ENCODE data around the gene NEGR1. TPM values are rescaled to one million over a fixed set of nuclear protein-coding genes. Genes with fewer than 3 reads are reported as not detected.

Gene NEGR1
- total RNA-seq, 1 donor from 2014 or later: 0.58 TPM

- no peak for DNase-seq (ENCODE audit: low read depth, low spot score)
- TF ChIP-seq CTCF (conservative IDR thresholded peaks at IDR 0.05): no peak
- no peaks in the 10 kb centered on the region for H3K4me1 Mint-ChIP-seq
- no peaks in the 10 kb centered on the region for H3K36me3 Mint-ChIP-seq (ENCODE audit: low read depth)
- no peak overlapping the region for H3K27ac Mint-ChIP-seq (ENCODE audit: unreplicated experiment)
- H3K4me3 Mint-ChIP-seq: no peak overlapping the region
- H3K27me3 Mint-ChIP-seq (ENCODE audit: low read depth): no peaks in the 10 kb centered on the region
- no peaks in the 10 kb centered on the region for H3K9me3 Mint-ChIP-seq
Observed at GRCh38 chr1:72066431-72066830, 215.9 kb downstream of the NEGR1 start.

GRCh38 chr1:72064196-72065075 is 217.9 kb downstream of the NEGR1 start:
- no peak for DNase-seq (ENCODE audit: low read depth, low spot score)
- Mint-ChIP-seq H3K4me1 (no peaks in the 10 kb centered on the region), H3K9me3 (no peaks in the 10 kb centered on the region), H3K36me3 (ENCODE audit: low read depth) (no peaks in the 10 kb centered on the region), H3K27me3 (ENCODE audit: low read depth) (no peaks in the 10 kb centered on the region), H3K4me3 (no peak overlapping the region), H3K27ac (ENCODE audit: unreplicated experiment) (no peak overlapping the region)
- TF ChIP-seq CTCF (conservative IDR thresholded peaks at IDR 0.05): no peak

- no peak for DNase-seq (ENCODE audit: low read depth, low spot score)
- Mint-ChIP-seq H3K36me3 (ENCODE audit: low read depth) (no peaks in the 10 kb centered on the region), H3K27ac (ENCODE audit: unreplicated experiment) (no peak overlapping the region), H3K4me1 (no peaks in the 10 kb centered on the region), H3K9me3 (no peaks in the 10 kb centered on the region), H3K4me3 (no peak overlapping the region), H3K27me3 (ENCODE audit: low read depth) (no peaks in the 10 kb centered on the region)
- no peak for TF ChIP-seq CTCF (conservative IDR thresholded peaks at IDR 0.05)
Observed at GRCh38 chr1:72063364-72064044, 218.8 kb downstream of the NEGR1 start.

GRCh38 chr1:72062584-72062983 is 219.8 kb downstream of the NEGR1 start:
- Mint-ChIP-seq H3K27me3 (ENCODE audit: low read depth) (no peaks in the 10 kb centered on the region), H3K4me3 (no peak overlapping the region), H3K27ac (ENCODE audit: unreplicated experiment) (no peak overlapping the region), H3K4me1 (no peaks in the 10 kb centered on the region), H3K9me3 (no peaks in the 10 kb centered on the region), H3K36me3 (ENCODE audit: low read depth) (no peaks in the 10 kb centered on the region)
- no peak for DNase-seq (ENCODE audit: low read depth, low spot score)
- TF ChIP-seq CTCF (conservative IDR thresholded peaks at IDR 0.05): no peak

GRCh38 chr1:72060466-72061245 is 221.7 kb downstream of the NEGR1 start:
- Mint-ChIP-seq H3K9me3 (no peaks in the 10 kb centered on the region), H3K4me1 (no peaks in the 10 kb centered on the region), H3K27ac (ENCODE audit: unreplicated experiment) (no peak overlapping the region), H3K36me3 (ENCODE audit: low read depth) (no peaks in the 10 kb centered on the region), H3K27me3 (ENCODE audit: low read depth) (no peaks in the 10 kb centered on the region), H3K4me3 (no peak overlapping the region)
- no peak for DNase-seq (ENCODE audit: low read depth, low spot score)
- no peak for TF ChIP-seq CTCF (conservative IDR thresholded peaks at IDR 0.05)
